ENCODE measurements around the gene HPS4.

Gene HPS4

GRCh38 chr22:26431261-26431995 lies 52.2 kb downstream of the HPS4 start:
- TF ChIP-seq CTCF (conservative IDR thresholded peaks at IDR 0.05), result no peak
- no peak overlapping the region for H3K27ac ChIP-seq

- TF ChIP-seq CTCF (conservative IDR thresholded peaks at IDR 0.05), result no peak
- H3K27ac ChIP-seq, result no peak overlapping the region
Measured at GRCh38 chr22:26430600-26430999, 53.0 kb downstream of the HPS4 start.

GRCh38 chr22:26429458-26430286 lies 53.9 kb downstream of the HPS4 start:
- H3K27ac ChIP-seq, result peak overlapping the region; percentile 60; the same call in 1 of the 2 replicates
- TF ChIP-seq CTCF (conservative IDR thresholded peaks at IDR 0.05), result no peak

GRCh38 chr22:26428515-26429457 lies 54.8 kb downstream of the HPS4 start, which contains the start of gene ASPHD2:
ASPHD2 (plus strand) TSS chr22:26429260; CDS start chr22:26433616, 4,356 bp downstream.
- peak within 1 kb of the TSS; percentile 60 for H3K27ac ChIP-seq
- no peak for TF ChIP-seq CTCF (conservative IDR thresholded peaks at IDR 0.05)

GRCh38 chr22:26426924-26427323 lies 56.7 kb downstream of the HPS4 start:
- H3K27ac ChIP-seq, result no peak overlapping the region
- TF ChIP-seq CTCF (conservative IDR thresholded peaks at IDR 0.05), result no peak

GRCh38 chr22:26418620-26419019 lies 65.0 kb downstream of the HPS4 start:
- no peak overlapping the region for H3K27ac ChIP-seq
- no peak for TF ChIP-seq CTCF (conservative IDR thresholded peaks at IDR 0.05)

Data from VCaP (cell line).